H1 (cell line): Measurements from ENCODE around the gene TMEM45B.
"Not testable (repeated sequence)": the region's sequence is repeated elsewhere in the genome, so short reads cannot be mapped to it uniquely, and the experiment has no call there.

ENCODE experiments used
- CBX8 ChIP-seq: fragments of 300-800, 300-1000 bp; sonication (generic); IDR thresholded peaks from 2 replicates; pipeline ENCODE4 v1.7.1; 2016; ENCODE audit warnings: low read depth, low read length, borderline replicate concordance
- CEBPB ChIP-seq: IDR thresholded peaks from 2 replicates; pipeline ENCODE4 v1.6.1; 2012; ENCODE audit warnings: low read depth, low read length
- CREB1 ChIP-seq: IDR thresholded peaks from 2 replicates; pipeline ENCODE4 v1.6.1; 2012; ENCODE audit warnings: inconsistent platforms
- CTCF ChIP-seq, 3 experiments: IDR thresholded peaks; 1 replicate in 2 of 3; 2 replicates in 1 of 3; pipeline versions ENCODE4 v1.5.1 to v1.6.1; 2011; ENCODE audit warnings: low read length in 3 of 3, mild to moderate bottlenecking in 3 of 3, inconsistent platforms in 2 of 3, low read depth in 1 of 3, moderate library complexity in 1 of 3; ENCODE audit not compliant: insufficient read depth in 1 of 3; ENCODE audit errors: control extremely low read depth in 1 of 3
- SUZ12 ChIP-seq: fragments of 200-600 bp; sonication (generic); IDR thresholded peaks from 2 replicates; pipeline ENCODE4 v1.6.1; 2012; ENCODE audit warnings: mild to moderate bottlenecking, inconsistent platforms, low read length, moderate library complexity, mixed read lengths
- TBP ChIP-seq: IDR thresholded peaks from 2 replicates; pipeline ENCODE4 v1.6.1; 2011; ENCODE audit warnings: low read depth, low read length, improper control_type of control experiment
- TCF12 ChIP-seq: IDR thresholded peaks from 2 replicates; pipeline ENCODE4 v1.6.1; 2011; ENCODE audit warnings: low read depth, mild to moderate bottlenecking, low read length

DNA sequence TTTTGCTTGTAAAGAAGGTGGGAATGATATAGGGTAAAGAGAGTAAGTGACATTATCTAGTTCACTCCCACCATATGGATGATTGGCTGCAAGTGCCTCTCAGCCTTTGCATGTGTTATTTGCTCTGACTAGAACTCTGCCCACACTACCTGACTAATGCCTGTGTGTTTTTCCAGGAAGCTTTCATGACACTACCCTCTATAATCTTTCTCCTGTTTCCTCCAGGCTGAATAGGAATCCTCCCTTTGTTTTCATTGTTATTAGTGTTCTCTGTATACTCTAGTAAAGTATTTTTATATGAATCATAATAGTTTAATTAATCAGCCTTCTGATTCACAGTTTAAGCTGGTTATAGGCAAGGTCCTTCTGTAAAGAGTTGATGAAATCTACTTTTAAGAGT, 13.8 kb downstream of the TMEM45B start:
- not testable (repeated sequence) for TF ChIP-seq CREB1; SUZ12; CEBPB; TCF12; CTCF (IDR thresholded peaks at IDR 0.05; ENCODE audit: control extremely low read depth in 1 of 3, insufficient read depth in 1 of 3, low read depth in 1 of 3, low read length in 3 of 3); CBX8; TBP
